Activated effector memory CD4-positive, alpha-beta T cell treated with anti-CD3 and anti-CD28 coated beads, Interleukin-2, amount 50 U/mL, for 16 hours (primary cell): ENCODE measurements around the gene UCHL3.

ENCODE experiments used
- DNase-seq: peaks from one replicate; pipeline ENCODE4 v3.0.0-alpha.2; 2020

The UCHL3 gene

DNA sequence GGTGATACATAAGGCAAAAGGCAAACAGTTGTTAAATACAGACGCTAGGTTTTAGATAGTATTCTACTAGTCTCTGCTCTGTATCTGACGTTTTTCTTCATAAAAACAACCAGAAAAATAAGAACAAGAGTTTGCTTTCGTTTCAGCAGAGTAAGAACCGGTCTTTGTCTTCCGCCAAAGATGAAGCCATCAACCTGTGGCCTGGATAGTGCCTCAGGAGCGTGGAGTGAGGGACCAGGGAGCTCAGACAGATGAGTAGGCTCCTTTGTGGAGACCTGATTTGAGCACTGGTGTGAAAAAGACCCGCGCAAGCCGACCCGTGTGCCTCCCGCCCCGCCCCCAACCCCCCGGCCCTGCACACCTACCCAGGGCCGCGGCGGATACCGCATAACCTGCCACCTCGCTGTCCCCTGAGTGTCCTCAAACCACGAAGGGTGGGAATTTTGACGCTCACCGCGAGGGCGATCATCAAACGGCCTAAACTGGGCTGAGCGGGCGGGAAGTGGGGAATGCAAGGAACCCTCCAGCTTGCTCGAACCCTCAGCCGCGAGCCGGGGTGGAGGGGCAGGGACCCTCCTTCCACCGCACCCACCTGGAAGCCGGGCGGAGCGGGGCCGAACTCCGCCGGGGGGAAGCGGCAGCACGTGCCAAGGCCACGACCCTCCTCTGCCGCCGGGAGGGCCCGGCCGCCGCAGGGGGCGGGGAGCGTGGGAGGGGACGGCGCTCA, 85.7 kb downstream of the UCHL3 start:
- no peak for DNase-seq

DNA sequence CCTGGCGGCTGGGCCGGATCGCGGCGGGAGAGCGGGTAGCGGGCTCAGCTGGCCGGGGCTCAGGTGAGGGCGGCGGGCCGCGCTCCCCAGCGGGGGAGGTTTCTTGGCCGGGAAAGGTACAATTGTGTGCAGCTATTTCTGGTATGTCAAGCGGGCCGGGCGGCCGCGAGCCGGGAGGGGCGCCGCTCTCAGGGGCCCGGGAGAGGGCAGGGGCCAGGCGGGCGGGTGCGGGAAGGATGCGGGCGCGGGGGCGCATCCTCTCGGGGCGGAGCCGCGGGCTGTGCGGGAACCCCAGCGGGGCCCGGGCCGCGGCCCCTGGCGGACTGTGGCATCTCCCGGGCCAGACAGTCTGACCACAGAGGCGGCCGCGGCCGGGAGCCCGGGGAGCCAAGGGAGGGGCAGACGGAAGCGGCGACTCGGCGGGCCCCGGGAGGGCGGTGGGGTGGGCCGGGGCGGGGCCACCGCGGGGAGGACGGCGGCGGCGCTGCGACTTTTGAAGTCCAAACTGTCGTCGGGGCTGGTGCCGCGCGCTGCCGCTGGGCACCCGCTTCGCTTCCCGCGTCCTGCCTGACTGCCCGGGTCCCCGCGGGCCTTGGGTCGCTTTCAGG, 86.3 kb downstream of the UCHL3 start, which contains the start of gene LMO7:
LMO7 (plus strand) TSS at position 503 of the 608 bp plus-strand sequence. CDS start 328 bp downstream, outside the sequence.
- peak; percentile 82 for DNase-seq

DNA sequence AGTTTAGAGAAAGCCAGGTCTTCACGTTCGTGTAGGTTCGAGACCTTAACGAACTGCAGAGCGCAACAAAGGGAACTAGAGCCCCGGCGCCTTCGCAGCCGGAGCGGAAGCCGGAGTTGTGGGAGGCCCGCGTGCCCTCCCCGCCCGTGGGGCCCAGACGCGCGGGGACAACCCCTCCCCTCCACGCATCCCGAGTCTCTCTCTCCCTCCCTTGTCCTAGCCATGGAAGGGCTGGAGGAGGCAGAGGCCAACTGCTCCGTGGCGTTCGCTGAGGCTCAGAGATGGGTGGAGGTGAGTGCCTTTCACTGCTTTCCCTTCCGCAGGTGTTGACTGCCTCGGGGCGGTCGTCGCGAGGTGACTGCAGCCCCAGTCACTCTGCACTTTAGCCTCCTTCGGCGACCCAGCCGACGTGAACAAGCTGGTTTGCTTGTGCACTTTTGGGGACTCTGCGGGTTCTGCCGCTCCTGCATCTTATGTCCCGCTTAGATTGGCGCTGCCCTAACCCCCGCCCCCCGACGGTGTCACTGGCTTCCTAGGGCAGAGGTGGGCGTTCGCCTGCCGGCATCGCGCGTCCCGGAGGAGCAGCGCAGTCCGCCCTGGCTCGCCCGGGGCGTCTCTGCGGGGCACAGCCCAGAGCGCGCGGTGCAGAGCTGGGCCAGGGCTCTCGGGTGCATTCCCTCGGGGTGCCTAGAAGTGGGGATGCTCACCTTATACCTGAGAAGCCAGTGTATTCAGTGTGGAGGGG, 87.0 kb downstream of the UCHL3 start:
- DNase-seq, result peak; percentile 76

DNA sequence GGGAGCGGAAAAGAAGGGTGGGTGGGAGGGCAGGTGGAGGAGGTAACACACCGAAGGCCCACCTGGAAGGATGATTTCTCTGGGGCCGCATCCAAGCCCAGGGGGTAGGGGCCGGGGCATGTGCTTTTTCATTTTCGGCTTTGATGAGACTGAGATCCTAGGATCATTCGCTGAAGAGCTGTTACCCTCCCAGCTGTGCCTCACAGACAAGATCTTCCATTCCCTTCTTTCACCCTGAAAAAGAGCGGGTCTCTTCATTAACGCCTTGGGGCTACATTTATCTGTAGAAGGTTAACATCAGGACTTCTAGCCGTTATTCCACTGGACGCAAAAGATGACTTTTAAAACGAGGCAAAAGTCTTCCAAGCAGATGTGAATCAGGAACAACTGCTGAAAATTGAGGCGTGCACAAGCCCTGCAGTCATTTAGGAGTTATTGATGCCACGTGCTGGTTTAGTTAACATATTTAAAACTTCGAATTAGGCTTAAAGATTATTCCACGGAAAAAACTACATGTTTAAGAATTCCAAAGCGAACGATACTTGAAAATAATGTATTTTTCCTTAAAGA, 87.7 kb downstream of the UCHL3 start:
- no peak for DNase-seq

DNA sequence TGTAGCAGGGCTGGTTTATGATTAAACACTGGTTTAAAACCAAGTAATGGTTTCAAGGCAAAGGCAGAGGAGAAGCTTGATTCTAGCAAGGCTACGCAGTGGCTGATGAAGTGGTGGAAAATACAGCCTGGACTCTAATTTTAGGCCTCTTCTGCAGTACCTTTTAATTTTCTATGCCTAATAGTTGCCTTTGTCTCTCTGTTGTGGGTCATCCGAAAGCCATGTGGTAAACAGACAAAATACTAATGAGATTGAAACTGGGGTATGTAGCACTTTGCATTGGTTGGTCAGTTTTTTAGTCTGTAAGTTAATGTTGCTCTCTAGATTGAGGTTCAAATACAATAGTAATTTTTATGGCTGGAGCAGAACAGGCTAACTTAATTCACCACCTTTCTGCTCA, 89.9 kb downstream of the UCHL3 start:
- no peak for DNase-seq

DNA sequence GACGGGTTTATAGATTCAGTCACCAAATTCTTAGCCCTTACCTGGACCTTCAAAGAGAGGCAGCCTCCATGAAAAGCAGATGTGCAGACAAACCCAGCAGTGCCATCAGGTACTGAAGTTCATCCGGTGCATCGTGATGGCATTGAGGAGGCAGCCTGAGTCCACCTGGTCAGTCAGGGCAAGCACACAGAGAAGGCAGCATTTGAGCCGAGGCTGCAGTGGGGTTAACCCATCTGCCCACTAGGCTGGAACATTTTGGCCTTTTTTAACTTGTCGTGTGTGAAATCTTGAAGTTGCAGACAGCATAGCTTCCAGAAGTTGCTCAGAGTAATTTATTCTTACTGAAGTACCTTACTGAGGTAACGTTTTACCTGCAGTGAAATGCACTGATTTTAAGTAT, 91.4 kb downstream of the UCHL3 start:
- DNase-seq, result no peak

DNA sequence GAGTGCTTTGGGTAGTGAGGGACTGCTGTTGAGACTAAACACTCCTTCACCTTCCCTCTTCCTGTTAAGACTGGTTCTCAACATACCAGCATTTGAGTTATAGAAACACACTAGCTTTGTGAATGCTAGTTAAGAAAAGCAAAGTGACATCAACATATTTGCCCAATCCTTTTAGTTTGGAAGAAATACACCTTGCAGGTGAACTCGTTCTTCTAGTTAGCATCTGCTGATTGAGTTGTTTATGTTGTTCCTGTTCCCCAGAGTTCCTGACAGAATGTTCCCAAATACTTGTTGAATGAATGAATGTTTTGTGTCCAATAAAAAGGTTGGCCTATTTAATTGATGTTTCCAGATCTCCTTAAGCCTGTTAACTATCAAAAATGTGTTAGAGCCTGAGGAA, 93.6 kb downstream of the UCHL3 start:
- no peak for DNase-seq

DNA sequence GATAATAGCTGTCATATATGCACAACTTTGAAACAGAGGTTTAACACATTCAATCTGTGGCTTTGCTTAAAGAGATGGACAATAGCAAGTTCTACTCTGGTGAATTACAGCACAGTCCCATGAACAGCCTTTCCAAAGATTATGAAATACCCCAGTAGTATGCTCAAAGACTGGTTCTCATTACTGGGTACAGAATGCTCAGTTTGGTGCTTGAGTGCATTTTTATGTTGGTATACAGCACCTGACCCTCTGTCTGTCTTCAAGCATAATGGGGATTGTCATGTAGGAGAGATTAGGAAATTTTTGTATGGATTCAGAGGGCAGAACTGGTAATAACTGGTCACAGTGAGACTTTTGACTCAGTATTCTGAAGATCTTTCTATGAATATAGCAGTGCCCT, 94.1 kb downstream of the UCHL3 start:
- no peak for DNase-seq

DNA sequence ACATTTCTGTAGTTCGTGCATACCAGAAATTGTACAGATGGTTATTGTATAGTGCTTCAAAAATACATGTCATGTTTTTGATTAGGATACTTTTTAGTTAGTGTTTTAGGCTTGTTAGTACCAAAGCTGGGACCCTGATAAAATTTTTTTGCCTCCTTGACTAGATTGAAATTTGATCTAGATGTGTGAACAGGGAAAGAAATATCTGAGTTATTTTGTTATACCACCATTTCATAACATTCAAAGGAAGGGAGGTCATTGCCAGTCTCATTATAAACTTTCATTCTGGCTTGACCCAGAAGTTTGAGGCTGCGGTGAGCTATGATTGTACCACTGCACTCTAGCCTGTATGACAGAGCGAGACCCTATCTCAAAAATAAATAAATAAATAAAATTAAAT, 95.5 kb downstream of the UCHL3 start:
- no peak for DNase-seq

DNA sequence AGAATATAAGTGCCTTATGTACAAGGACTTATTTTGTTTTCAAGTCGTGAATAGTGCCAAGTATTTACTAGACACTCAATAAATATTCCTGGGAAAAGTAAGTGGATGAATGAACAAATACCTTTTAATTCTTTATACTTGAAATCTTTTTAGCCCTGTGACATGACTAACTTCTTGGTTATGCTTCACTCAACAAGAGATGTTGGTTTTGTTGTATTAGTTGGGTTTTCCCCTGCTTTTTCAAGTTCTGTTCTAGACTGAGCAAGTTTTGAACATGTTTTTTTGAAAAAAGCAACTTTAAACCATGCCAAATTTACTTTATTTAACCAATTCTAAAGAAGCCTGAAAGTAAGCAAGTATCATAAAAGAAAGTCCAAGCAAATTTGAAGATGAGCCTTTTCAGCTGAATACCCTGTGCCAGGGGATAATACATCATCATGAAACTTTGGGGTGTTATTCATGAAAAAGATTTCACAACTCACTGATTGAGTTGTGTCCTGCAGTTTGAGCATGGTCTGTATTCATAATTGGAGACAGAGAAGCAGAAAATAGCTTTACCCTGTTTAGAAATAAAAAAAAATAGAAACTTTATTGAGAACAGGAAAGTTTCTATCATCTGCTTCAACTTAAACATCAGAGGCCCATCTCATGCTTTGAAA, 97.7 kb downstream of the UCHL3 start:
- no peak for DNase-seq

DNA sequence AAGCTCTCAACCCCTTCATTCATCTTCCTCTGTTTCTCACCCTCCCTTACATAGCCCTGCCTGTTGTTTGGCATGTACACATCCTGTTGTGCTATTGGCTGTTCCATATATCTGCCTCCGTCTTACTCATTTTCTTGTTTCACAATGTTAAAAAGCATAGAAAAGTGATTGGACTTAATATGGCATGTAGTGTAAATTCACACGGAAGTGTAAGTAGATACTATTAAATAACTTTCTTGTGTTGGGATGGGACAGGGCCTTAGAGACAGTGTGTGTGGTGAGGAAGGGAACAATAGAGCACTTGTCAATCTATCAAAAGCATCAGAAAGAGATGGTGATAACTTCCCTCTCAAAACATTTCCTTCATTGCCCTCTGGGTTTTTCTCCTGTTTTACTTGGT, 98.9 kb downstream of the UCHL3 start:
- no peak for DNase-seq

DNA sequence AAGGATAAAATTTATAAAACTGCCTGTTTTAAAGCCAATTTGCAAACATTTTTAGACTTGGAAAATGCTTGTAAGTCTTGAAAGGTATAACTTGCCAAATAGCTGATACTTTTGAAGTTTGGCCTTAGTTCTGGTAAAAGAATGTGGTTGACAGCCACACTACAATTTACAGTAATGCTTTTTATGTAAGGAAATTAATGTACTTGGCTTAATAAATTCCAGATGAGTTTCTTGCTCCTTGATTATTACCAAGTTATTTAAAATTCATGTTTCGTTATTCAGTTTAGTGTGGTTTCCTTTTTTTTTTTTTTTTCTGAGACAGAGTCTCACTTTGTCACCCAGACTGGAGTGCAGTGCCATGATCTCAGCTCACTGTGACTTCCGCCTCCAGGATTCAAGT, 101.4 kb downstream of the UCHL3 start:
- no peak for DNase-seq

DNA sequence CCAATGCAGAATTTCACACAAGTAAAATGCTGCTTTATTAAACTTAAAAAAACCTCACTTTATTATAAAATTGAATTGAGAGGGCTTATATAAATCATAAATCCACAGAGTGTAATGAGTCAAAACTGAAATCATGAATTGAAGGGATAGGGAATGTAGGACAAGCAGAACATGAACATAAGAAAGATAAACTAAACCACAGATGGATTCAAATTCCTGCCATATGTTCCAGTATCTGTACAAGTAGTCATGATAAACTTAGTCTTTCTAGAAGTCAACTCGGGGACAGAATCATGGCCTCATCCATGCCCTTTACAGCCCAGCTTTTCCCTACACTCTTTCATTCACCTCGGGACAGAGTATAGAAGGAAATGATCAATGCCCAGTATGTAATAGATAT, 103.1 kb downstream of the UCHL3 start:
- DNase-seq, result no peak
